IgD-negative memory B cell (primary cell): ENCODE data around the gene SORBS2. TPM values are rescaled to one million over a fixed set of nuclear protein-coding genes. Genes with fewer than 3 reads are reported as not detected.

ENCODE experiments used
- H3K27ac Mint-ChIP-seq, 3 donors: one replicate each; pipeline ENCODE4 v1.8.0; 2020 to 2022; ENCODE audit warnings: mild to moderate bottlenecking in 3 of 3, mixed read lengths in 3 of 3, moderate library complexity in 1 of 3
- H3K27me3 Mint-ChIP-seq: one replicate; pipeline ENCODE4 v1.8.0; 2021; ENCODE audit warnings: mixed read lengths
- H3K36me3 Mint-ChIP-seq: one replicate; pipeline ENCODE4 v1.8.0; 2020; ENCODE audit warnings: mild to moderate bottlenecking, mixed read lengths
- H3K4me1 Mint-ChIP-seq, 3 donors: one replicate each; pipeline ENCODE4 v1.8.0; 2020 to 2022; ENCODE audit warnings: mixed read lengths in 3 of 3, mild to moderate bottlenecking in 1 of 3
- H3K4me3 Mint-ChIP-seq, 4 donors: one replicate each; pipeline ENCODE4 v1.8.0; 2020 to 2022; ENCODE audit warnings: mild to moderate bottlenecking in 4 of 4, mixed read lengths in 4 of 4, moderate library complexity in 3 of 4
- H3K9me3 Mint-ChIP-seq, 3 donors: one replicate each; pipeline ENCODE4 v1.8.0; 2020 to 2021; ENCODE audit warnings: mixed read lengths in 3 of 3, mild to moderate bottlenecking in 1 of 3
- polyA plus RNA-seq: library from polyadenylated mRNA; unstranded; fragments of 300-500 nt; fragmentation: Illumina TruSeq; gene quantifications from one replicate; pipeline ENCODE4 v1.2.3, GENCODE V29; 2021

The SORBS2 gene
- polyA plus RNA-seq, 1 donor from 2014 or later = not detected

DNA sequence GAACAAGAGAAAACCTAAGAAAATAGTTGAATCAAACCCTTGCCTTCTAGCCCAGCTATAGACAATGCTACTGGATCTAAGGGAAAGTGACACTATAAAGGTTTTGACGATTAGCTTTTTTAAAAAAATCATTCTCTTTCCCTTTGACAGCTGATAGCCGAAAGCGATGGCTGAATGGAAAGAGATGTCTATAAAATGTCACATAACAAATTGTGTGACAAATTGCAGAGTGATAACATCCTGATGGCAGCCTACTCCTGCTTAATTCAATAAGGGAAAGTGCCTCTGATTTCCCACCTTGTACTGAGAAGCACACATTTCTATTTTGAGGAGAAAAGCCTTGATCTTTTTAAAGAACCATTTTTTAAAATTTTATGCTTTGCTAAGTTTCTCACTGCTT, 114.5 kb downstream of the SORBS2 start:
- Mint-ChIP-seq H3K27me3 (peaks cover 7% of the 10 kb centered on the region), H3K36me3 (no peaks in the 10 kb centered on the region), H3K4me3 (no peak overlapping the region), H3K9me3 (peaks cover 0 to 1% (median 0%) of the 10 kb centered on the region in 3 donors), H3K27ac (no peak overlapping the region), H3K4me1 (no peaks in the 10 kb centered on the region)

DNA sequence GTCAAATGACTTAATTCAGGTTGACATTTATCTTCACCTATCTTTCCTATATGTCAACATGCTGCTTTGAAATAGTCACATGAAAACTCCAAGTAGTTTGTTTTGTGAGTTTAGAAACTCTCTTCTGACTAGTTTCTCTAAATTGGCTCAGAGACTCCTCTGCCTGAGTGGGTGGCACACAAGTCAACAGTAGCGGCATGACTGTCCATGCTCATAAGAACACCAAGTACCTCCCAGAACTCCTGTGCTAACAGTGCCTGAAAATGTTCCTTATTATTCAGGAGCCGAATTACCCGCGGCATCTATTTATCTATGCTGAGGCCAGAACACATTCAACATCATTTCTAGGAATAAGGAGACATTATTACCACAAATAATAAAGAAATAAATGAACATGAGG, 116.3 kb downstream of the SORBS2 start:
- peaks cover 5% of the 10 kb centered on the region for H3K27me3 Mint-ChIP-seq

DNA sequence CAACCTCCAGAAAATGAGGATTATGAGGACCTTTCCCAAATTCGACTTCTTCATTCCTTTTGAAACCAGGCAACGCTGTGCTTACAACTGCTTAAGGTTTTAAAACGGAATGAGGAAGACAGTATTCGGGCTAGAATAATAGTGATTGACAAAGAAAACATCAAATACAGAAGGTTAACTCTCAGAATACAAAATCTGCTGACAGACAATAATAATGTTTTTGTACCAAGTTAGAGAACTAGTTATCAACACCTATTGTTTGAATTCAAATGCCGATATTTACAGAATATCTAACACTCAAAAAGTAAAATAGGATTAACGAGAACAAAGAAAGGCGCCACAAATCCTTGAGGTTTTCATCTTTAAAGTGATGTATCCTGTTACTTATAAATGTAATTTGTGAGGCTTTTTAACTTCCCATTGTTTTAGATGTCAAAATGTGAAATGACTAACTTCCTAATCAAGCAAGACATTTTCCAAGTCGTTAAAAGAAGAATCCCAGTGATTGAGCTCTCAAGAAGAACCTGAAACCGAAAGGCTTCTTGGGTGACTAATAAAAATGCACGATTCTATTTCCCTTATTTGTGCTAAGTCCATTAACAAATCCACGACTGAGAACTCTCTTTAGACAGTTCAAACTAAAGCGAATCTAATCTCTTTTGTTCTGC, 118.3 kb downstream of the SORBS2 start:
- H3K27ac Mint-ChIP-seq = no peak overlapping the region
- H3K4me1 Mint-ChIP-seq = no peaks in the 10 kb centered on the region
- no peaks in the 10 kb centered on the region for H3K9me3 Mint-ChIP-seq
- no peaks in the 10 kb centered on the region for H3K36me3 Mint-ChIP-seq
- peaks cover 9% of the 10 kb centered on the region for H3K27me3 Mint-ChIP-seq
- no peak overlapping the region for H3K4me3 Mint-ChIP-seq

More for the DNA sequence above, 116.3 kb downstream of the SORBS2 start:
- Mint-ChIP-seq H3K27ac (no peak overlapping the region), H3K4me3 (no peak overlapping the region), H3K36me3 (no peaks in the 10 kb centered on the region), H3K4me1 (no peaks in the 10 kb centered on the region), H3K9me3 (no peaks in the 10 kb centered on the region)

DNA sequence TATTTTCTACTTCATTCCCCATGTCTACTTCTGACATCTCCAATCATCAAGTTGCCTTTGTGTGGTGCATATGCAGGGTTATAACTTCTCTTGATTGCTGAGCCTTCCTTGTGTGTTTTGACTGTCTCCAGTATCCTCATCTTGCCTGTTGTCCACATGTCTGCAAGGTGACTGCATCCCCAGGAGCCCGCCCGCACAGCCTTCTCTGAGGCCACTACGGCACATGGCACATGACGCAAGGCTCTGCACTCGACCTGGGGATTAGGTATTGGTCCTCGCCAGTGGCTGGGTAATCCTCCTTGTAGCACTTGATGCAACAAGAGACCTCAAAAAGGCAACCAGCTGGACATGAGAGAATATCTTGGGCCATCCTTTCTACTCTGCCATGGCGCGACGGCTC, 122.6 kb downstream of the SORBS2 start:
- H3K36me3 Mint-ChIP-seq = no peaks in the 10 kb centered on the region
- H3K4me3 Mint-ChIP-seq = no peak overlapping the region
- H3K9me3 Mint-ChIP-seq = no peaks in the 10 kb centered on the region
- peak overlapping the region in 1 of 3 donors; percentile 18 for H3K27ac Mint-ChIP-seq
- peaks cover 9% of the 10 kb centered on the region for H3K27me3 Mint-ChIP-seq
- H3K4me1 Mint-ChIP-seq = no peaks in the 10 kb centered on the region

DNA sequence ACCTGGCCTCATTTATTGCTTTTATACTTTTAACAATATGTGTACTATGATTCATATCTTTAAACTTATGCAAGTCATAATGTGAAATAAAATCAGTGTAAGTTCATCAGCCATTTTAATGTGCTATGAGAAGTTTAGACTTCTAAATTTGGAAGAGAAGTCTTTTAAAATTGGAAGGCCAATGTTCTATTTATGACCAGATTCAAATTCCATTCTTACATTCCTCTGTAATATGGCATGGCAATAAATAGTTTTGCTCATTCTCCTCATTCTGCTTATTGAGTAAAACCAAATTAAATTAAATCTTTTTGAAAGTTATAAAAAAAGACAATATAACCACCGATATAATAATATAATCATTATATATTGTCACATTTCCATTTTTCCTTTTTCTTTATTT, 126.2 kb downstream of the SORBS2 start:
- H3K27ac Mint-ChIP-seq = no peak overlapping the region
- H3K4me1 Mint-ChIP-seq = no peaks in the 10 kb centered on the region
- peaks cover 11% of the 10 kb centered on the region for H3K27me3 Mint-ChIP-seq
- no peaks in the 10 kb centered on the region for H3K36me3 Mint-ChIP-seq
- no peaks in the 10 kb centered on the region for H3K9me3 Mint-ChIP-seq
- H3K4me3 Mint-ChIP-seq = no peak overlapping the region

DNA sequence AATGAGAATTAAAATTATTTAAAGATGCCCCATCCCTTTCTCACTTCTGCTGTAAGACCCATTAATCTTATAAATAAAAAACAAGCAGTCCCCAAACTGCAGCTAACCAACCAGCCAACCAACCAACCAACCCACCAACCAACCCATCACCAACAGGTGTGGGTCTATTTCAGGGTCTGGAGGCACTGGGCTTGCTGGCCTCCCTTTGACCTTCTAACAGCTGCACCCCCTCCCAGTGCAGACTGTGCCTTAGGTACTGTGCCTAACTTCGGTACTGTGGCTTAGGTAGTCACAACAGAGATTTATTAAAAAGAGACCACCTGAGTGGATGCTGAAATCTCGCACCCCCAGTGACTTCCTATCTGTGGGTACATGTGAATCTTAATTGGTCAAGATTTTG, 128.1 kb downstream of the SORBS2 start:
- H3K27me3 Mint-ChIP-seq = peaks cover 11% of the 10 kb centered on the region
- no peaks in the 10 kb centered on the region for H3K4me1 Mint-ChIP-seq
- no peak overlapping the region for H3K27ac Mint-ChIP-seq
- no peak overlapping the region for H3K4me3 Mint-ChIP-seq
- H3K36me3 Mint-ChIP-seq = no peaks in the 10 kb centered on the region
- H3K9me3 Mint-ChIP-seq = peaks cover 0 to 1% (median 0%) of the 10 kb centered on the region in 3 donors

DNA sequence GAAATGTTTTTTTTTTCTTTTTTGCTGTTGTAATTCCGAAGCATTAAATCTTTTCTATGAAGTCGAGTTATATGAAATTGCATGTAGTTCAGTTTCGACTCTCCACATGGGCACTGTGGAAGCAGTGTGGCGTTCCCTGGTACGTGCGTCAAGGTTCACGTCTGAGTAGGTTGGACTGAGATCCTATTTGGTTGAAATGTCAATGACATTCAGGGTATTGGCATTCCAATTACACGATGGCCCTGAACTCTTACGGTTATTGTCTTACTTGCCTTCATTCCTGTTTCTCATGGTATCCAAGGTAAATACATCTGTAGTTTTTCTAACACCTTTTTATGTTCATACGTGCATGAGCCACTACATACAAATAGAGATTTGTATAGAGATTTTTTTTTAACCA, 128.8 kb downstream of the SORBS2 start:
- H3K27me3 Mint-ChIP-seq = peaks cover 11% of the 10 kb centered on the region
- no peak overlapping the region for H3K27ac Mint-ChIP-seq
- no peaks in the 10 kb centered on the region for H3K4me1 Mint-ChIP-seq
- H3K4me3 Mint-ChIP-seq = no peak overlapping the region
- H3K36me3 Mint-ChIP-seq = no peaks in the 10 kb centered on the region
- H3K9me3 Mint-ChIP-seq = peaks cover 0 to 1% (median 0%) of the 10 kb centered on the region in 3 donors

DNA sequence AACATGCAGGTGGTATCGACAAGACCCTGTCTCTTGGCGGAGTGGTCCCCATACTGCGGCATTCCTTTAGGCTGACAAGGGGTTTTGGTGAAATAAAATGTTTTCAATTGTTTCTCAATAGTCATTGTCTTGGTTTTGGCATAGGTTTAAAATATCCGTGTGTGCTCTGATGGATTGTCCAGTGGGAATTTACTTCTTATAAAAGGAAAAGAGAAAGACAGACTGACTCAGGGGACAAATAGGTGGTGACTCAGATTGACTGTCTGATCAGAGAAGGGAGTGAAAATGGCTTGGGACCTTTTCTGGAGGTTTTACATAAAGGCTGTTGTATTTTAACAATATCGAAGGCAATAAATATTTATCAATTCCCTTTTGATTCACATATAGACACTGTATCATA, 129.8 kb downstream of the SORBS2 start:
- H3K27me3 Mint-ChIP-seq = peaks cover 11% of the 10 kb centered on the region
- no peaks in the 10 kb centered on the region for H3K36me3 Mint-ChIP-seq
- no peak overlapping the region for H3K4me3 Mint-ChIP-seq
- H3K9me3 Mint-ChIP-seq = peaks cover 0 to 3% (median 0%) of the 10 kb centered on the region in 3 donors
- no peak overlapping the region for H3K27ac Mint-ChIP-seq
- H3K4me1 Mint-ChIP-seq = no peaks in the 10 kb centered on the region

DNA sequence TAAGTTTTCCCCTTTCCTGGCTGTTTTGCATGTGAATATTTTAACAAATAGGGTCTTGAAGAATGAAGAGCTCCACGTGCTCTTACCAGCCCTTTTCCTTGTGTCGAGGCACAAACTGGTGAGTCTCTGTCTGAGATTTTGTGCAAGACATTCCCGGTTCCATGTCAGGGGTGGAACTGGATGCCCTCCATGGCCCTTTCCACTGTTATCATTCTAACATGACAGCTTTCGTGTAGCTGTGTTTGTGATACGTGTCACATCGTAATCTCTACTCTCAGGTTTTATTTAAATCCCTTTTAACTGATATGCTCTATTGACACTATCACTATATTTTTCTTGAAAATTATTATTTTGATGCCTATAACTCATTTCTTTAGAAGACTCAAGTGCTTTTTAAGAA, 130.4 kb downstream of the SORBS2 start:
- Mint-ChIP-seq H3K36me3 (no peaks in the 10 kb centered on the region), H3K4me1 (no peaks in the 10 kb centered on the region), H3K4me3 (no peak overlapping the region), H3K9me3 (peaks cover 0 to 4% (median 0%) of the 10 kb centered on the region in 3 donors), H3K27ac (no peak overlapping the region), H3K27me3 (peaks cover 11% of the 10 kb centered on the region)

DNA sequence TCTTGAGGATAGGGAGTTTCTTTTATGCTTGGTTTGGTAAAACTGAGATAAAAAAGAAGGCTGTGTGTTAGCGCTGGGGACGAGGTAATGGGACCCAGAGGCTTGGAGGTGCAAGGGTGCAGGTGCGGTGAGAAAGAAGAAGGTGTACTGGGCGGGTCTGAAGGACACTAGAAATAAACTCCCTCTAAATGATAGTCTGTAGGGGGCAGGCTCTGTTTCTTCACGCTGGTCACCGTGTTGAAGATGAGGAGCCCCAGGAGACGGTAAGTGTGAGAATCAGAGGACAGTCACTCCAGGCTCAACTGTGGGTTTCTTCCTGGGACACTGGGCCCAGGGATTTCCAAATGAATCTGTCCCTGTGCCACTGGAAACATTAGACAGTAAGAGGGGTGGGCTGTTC, 131.4 kb downstream of the SORBS2 start:
- H3K27me3 Mint-ChIP-seq = peaks cover 11% of the 10 kb centered on the region
- no peak overlapping the region for H3K4me3 Mint-ChIP-seq
- peak overlapping the region in 1 of 3 donors; percentile 41 for H3K27ac Mint-ChIP-seq
- no peaks in the 10 kb centered on the region for H3K36me3 Mint-ChIP-seq
- H3K9me3 Mint-ChIP-seq = peaks cover 0 to 4% (median 0%) of the 10 kb centered on the region in 3 donors
- no peaks in the 10 kb centered on the region for H3K4me1 Mint-ChIP-seq

DNA sequence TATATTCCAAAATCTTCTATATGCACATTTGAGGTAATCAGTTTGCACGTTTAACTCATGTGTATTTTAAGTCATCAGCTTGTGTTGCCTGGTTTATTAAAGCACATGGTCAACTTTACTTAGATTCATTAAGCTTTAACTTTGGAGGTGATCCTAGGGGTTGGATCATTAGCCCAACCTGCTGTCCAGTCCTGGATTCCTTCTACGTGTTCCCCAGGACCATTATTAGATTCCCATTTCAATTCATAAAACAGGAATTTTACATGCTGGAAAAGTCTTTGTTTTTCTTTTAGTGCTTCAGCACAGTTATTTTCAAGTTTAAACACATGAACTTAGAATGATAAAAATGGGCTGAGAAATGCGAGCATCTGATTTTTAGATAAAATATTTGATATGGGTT, 132.5 kb downstream of the SORBS2 start:
- Mint-ChIP-seq H3K36me3 (no peaks in the 10 kb centered on the region), H3K4me1 (no peaks in the 10 kb centered on the region), H3K27ac (no peak overlapping the region), H3K27me3 (peaks cover 9% of the 10 kb centered on the region), H3K4me3 (no peak overlapping the region), H3K9me3 (peaks cover 0 to 4% (median 2%) of the 10 kb centered on the region in 3 donors)

DNA sequence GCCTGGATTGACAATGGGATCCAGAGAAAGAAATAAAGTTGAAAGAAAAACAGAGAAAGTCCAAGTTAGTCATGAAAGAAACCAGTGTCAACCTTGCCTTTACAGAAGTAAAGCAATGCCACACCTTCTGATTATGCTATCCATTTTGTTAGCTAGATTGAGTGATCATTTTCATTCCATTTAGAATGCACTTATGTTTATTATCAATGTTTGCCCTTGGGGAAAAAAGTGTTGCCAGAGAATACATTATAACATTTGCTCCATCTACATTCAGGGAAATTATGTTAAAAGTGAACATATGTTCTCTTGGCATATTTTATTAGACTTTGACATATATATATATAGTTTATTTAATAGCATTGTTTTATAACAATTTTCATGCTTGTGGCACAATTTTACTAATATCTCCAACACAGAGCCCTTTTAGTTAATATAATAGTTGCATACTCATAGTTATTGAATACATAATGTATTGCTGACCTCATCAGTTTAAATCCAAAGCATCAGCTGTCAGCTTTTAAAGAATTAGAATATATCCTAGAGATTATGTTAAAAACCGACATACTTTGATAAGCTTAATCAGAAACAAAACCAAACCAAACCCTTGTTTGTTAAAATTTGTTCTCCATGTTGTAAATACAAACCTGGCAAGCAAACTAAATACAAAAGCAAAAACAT, 134.2 kb downstream of the SORBS2 start:
- Mint-ChIP-seq H3K27ac (no peak overlapping the region), H3K4me1 (no peaks in the 10 kb centered on the region), H3K36me3 (no peaks in the 10 kb centered on the region), H3K27me3 (peaks cover 11% of the 10 kb centered on the region), H3K9me3 (peaks cover 0 to 4% (median 4%) of the 10 kb centered on the region in 3 donors), H3K4me3 (no peak overlapping the region)

DNA sequence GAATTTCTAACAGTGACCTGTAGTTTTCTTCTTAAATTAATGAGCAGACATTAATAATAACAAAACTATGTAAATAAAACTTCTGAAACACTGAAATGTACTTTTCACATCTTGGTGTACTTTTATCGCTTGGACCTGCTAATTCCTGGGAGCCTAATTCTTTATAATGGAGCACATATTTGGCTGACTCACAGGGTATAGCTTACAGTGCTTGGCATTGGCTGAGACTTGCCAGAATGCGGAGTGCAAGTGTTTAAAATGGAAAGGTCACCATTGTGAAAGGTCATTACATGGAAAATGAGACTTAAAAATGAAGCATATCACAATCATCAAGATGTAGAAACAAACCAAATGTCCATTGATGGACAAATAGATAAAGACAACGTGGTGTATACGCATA, 139.4 kb downstream of the SORBS2 start:
- H3K4me3 Mint-ChIP-seq = no peak overlapping the region
- H3K36me3 Mint-ChIP-seq = no peaks in the 10 kb centered on the region
- peaks cover 5% of the 10 kb centered on the region for H3K27me3 Mint-ChIP-seq
- H3K4me1 Mint-ChIP-seq = no peaks in the 10 kb centered on the region
- no peak overlapping the region for H3K27ac Mint-ChIP-seq
- peaks cover 0 to 4% (median 3%) of the 10 kb centered on the region in 3 donors for H3K9me3 Mint-ChIP-seq

DNA sequence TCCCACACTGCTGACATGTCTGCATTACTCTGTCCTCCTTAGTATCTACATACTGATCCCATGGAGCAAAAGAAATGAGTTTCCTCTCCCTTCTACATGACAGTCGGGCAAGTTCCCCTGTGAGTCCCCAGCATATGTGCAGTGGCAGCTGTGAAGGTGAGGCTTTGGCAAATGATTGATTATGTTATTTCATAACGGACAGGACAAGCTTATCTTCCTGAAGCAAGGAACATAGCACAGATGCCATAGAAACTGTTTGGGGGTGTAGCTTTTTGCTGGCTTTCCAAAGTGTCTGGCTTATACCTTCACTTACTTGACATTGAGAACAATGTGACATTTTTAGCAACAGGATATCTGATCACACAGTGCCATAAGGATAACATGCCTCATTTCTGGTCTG, 139.8 kb downstream of the SORBS2 start:
- Mint-ChIP-seq H3K27me3 (peaks cover 5% of the 10 kb centered on the region), H3K4me3 (no peak overlapping the region), H3K27ac (no peak overlapping the region), H3K36me3 (no peaks in the 10 kb centered on the region), H3K9me3 (peaks cover 0 to 4% (median under 1%) of the 10 kb centered on the region in 3 donors), H3K4me1 (no peaks in the 10 kb centered on the region)

DNA sequence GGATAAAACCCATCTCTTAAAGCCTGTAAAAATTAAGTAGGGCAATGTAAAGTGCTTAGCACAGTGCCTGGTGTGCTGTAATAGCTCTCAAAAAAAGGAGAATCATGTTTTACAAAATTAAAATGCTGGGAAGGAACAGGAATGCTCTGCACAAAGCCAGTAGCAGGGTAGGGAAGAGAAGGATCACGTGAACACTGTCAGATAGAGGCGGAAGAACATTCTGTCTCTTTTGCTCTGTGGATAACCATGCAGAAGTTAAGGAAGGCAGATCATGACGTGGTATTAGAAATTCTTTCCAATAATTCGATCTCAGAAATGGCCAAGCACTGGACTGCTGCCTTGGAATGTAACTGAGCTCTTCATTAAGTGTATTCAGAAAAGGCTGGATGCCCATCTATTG, 140.5 kb downstream of the SORBS2 start:
- H3K27me3 Mint-ChIP-seq = peaks cover 5% of the 10 kb centered on the region
- no peaks in the 10 kb centered on the region for H3K36me3 Mint-ChIP-seq
- H3K4me1 Mint-ChIP-seq = no peaks in the 10 kb centered on the region
- peaks cover 0 to 4% (median 0%) of the 10 kb centered on the region in 3 donors for H3K9me3 Mint-ChIP-seq
- H3K27ac Mint-ChIP-seq = no peak overlapping the region
- H3K4me3 Mint-ChIP-seq = no peak overlapping the region

DNA sequence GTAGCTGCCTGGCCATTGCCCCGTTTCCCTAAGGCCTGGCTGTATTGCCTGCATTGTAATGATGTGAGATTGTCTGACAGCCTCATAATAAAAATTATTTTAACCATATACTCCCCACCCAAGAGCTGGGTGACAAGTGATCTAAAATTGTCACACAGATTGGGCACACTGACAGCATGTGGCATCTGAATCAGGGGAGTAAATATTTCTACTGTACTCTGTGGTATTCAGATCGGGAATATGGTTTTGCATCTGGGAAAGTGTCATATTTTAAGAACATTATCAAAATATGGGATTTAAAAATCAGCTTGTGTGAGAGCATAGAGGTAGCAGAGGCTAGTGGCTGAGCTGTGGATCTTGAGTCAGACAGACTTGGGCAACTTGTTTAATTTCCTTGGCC, 140.9 kb downstream of the SORBS2 start:
- Mint-ChIP-seq H3K4me3 (no peak overlapping the region), H3K27me3 (peaks cover 5% of the 10 kb centered on the region), H3K9me3 (peaks cover 0 to 4% (median 0%) of the 10 kb centered on the region in 3 donors), H3K27ac (no peak overlapping the region), H3K4me1 (no peaks in the 10 kb centered on the region), H3K36me3 (no peaks in the 10 kb centered on the region)
